RWPE1 (cell line): ENCODE data around the gene WDR46.
A peak's percentile ranks its signal among the peaks of the same experiment; 100 is the strongest.

ENCODE experiments used
- CTCF ChIA-PET: fragments of 350-600 bp; sonication (Branson Sonifier 250); formaldehyde crosslinking; extraction: SDS; loops from one replicate; lab custom pipeline; 2021; lab: Yijun Ruan, JAX
- POLR2A ChIA-PET: fragments of 400-600 bp; formaldehyde crosslinking; extraction: SDS; loops from one replicate; lab custom pipeline; 2020; ENCODE audit warnings: antibody characterized with exemption; ENCODE audit not compliant: low non-redundant PET; lab: Yijun Ruan, JAX
- DNase-seq: peaks from one replicate; pipeline ENCODE4 v3.0.0; 2012; ENCODE audit warnings: low spot score
- H3K27ac ChIP-seq: fragments of 450-650 bp; 2 replicates; pipeline ENCODE4 v1.5.1; 2017
- TF ChIP-seq, protein P1 (sequence below): fragments of 450-650 bp; conservative IDR thresholded peaks from 2 replicates; pipeline ENCODE4 v1.5.1; 2017; ENCODE audit warnings: low read depth, mild to moderate bottlenecking

Gene WDR46

DNA sequence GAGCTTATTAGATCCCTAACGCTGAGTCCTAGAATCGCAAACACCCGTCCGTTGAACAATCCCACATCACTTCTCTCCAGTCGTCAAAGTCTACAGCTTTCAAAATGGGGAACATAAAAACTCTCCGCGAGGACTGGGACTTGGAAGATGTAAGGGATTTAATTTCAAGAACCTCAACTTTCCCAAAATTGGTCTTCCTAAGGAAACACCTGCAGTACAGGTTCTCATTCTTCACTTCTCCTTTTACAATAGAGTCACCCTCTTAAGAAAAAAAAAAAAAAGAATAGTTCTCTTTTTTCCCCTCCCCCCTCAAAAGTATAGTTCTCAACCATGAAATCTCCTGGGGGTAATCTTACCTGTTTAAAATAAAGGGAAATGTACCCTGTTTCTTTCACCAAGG is 35.1 kb upstream of the WDR46 start:
- H3K27ac ChIP-seq = peak overlapping the region; percentile 95
- TF ChIP-seq, protein P1, sequence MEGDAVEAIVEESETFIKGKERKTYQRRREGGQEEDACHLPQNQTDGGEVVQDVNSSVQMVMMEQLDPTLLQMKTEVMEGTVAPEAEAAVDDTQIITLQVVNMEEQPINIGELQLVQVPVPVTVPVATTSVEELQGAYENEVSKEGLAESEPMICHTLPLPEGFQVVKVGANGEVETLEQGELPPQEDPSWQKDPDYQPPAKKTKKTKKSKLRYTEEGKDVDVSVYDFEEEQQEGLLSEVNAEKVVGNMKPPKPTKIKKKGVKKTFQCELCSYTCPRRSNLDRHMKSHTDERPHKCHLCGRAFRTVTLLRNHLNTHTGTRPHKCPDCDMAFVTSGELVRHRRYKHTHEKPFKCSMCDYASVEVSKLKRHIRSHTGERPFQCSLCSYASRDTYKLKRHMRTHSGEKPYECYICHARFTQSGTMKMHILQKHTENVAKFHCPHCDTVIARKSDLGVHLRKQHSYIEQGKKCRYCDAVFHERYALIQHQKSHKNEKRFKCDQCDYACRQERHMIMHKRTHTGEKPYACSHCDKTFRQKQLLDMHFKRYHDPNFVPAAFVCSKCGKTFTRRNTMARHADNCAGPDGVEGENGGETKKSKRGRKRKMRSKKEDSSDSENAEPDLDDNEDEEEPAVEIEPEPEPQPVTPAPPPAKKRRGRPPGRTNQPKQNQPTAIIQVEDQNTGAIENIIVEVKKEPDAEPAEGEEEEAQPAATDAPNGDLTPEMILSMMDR = no peak
- no peak for DNase-seq
- ChIA-PET CTCF (no interaction called here), POLR2A (no interaction called here)

DNA sequence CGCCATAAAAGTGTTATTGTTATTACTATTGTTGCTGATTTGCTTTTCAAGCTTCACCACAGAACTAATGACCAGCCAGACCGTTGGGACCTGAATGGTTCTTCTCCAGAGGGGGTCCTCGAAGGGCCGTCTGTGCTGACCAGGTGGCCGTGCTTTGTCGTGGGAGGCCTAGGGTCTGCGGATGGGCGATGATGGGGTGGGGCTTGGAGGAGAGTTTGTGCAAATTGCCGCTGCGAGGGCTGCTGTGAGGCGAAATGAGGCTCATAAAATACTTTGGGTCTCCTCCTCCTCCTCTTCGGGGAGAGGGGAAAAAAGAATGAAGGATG is 34.5 kb upstream of the WDR46 start:
- CTCF ChIA-PET = no interaction called here
- H3K27ac ChIP-seq = peak overlapping the region; percentile 95
- TF ChIP-seq, protein P1 = no peak
- POLR2A ChIA-PET = interaction anchor here (0.7 kb wide), 1 partner anchor 52 kb away, joined by 3 read pairs; the partner anchor contains the start of genes RPS18 and VPS52
- DNase-seq = no peak

DNA sequence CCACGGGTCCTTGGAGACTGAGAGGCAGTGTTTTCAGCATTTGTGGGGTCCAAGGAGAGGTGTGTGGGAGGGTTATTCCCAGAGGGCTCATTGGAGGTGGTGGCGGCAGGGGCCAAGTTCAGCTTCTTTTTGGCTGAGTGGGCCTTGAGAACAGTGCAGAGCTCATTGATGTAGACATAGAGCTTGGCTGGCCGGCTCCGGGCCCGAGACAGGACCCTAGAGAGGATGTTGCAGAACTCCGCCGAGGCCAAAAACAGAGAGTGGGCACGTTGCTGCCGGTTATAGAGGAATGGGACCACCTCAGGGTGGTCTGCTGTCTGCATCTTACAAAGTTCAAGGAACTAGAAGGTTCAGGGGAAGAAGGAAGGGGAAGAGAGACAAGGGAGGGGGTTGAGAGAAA is 32.2 kb upstream of the WDR46 start:
- POLR2A ChIA-PET = no interaction called here
- no peak for DNase-seq
- H3K27ac ChIP-seq = peak overlapping the region; percentile 95

DNA sequence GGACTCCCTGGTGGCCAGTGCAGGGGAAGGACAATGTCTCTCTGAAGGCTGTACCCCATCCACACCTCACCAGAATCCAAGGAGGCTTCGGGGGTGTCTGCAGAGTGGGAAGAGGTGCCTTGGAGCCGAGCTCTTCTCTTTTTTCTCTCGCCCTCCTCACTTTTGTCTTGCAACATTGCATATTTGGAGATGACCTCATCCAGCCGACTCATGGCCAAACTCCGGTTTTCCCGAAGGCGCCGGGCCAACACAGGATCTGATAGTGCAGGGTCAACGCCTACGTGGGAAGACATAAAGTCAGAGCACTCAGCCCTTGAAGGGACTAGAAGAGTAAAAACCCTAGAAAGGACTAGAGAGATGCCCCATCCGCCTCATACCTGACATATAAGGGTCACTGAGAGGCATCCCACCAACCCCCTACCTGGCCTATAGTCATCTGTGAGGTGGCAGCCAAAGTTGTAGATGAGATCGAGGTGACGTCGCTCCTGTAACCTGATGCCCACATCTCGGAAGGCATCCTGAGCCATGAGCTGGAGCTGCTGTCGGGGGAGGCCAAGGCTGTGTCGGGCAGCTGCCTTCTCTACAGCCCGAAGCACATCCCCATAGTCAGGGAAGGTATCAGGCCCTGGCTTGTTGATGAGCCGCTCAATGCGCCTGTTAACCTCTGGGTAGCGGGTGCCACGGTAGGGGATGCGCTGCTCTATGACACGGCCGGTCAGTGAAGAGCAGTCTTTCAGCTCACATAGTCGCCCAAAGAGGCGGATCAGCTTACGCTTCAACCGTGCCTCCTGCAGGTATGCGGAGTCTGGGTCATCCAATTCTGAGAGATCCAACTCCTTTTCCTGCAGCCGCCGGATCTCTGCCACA is 31.5 kb upstream of the WDR46 start:
- CTCF ChIA-PET = interaction anchor here (0.6 kb wide), 4 partner anchors 22 to 1854 kb away, joined by 3 read pairs; partner anchors contain the start of gene RGL2
- POLR2A ChIA-PET = no interaction called here
- H3K27ac ChIP-seq = peak overlapping the region; percentile 95
- TF ChIP-seq, protein P1 = no peak
- peak; percentile 60 for DNase-seq

More for the DNA sequence above, 32.2 kb upstream of the WDR46 start:
- TF ChIP-seq, protein P1 = no peak
- CTCF ChIA-PET = interaction anchor here (0.6 kb wide), 1 partner anchor 33 kb away, joined by 3 read pairs; no protein-coding TSS in a partner anchor

DNA sequence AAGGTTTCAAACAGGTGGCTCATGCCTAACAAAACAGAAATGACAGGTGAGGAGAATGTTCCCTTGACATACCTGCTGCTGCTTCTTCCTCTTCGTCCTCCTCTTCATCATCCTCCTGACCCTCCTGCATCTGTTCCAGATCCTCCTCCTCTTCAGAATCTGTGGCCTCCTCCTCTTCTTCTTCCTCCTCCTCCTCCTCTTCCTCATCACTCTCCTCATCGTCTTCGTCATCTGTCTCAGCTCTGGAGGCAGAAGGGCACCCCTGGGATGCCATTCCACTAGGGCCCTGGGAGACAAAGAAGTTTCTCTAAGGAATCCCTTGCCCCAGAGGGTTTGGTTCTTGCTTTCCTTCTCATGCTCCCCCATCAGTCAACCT is 30.9 kb upstream of the WDR46 start:
- ChIA-PET POLR2A (no interaction called here), CTCF (interaction anchor here (0.6 to 0.7 kb wide), 3 partner anchors 21 to 1855 kb away, joined by 3 to 4 read pairs (median 3); partner anchors contain the start of gene RGL2)
- H3K27ac ChIP-seq = peak overlapping the region; percentile 95

DNA sequence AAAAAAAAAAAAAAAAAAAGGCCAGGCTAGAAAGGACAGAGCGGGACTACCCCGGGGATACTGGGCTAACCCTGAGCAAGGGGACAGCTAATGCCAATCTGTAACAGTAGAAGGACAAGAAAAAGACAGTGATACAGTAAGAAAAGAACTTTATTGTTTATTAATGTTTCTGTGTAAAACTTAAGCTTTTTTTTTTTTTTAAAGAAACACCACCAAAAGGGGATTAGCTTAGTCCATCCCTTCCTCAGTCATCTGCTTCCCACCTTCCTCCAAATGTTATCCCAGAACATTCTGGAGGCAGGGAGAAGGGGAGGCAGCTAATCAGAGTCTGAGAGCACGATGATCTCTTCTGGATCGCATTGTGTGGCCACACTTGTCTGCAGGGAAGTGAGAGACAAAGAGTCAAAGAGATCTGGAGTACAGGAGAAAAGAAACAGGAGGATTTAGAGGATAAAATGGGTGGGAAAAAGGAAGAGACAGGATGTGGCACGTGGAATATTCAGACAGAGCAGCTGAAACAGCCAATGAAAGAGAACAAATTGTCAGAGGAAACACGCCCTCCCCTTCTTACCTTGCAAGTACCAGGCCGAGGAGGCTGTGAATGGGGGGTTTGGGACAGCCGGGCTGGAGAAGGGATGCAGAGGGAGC is 29.5 kb upstream of the WDR46 start:
- ChIA-PET CTCF (interaction anchor here (0.6 to 0.7 kb wide), 2 partner anchors 96 to 172 kb away, joined by 4 to 5 read pairs; no protein-coding TSS in a partner anchor), POLR2A (interaction anchor here (0.6 kb wide), 1 partner anchor 99 kb away, joined by 7 read pairs; the partner anchor contains the start of gene CUTA)
- TF ChIP-seq, protein P1 = no peak
- no peak for DNase-seq
- H3K27ac ChIP-seq = peak overlapping the region; percentile 95

More for the DNA sequence above, 30.9 kb upstream of the WDR46 start:
- no peak for DNase-seq
- TF ChIP-seq, protein P1 = no peak
